Neuronal stem cell (in vitro differentiated cells): Measurements from ENCODE around the gene MACROD2.
A peak's percentile ranks its signal among the peaks of the same experiment; 100 is the strongest.

Experiments used
- DNase-seq: peaks from one replicate; pipeline ENCODE4 v3.0.0-alpha.2; 2013; ENCODE audit warnings: low spot score
- H2AFZ ChIP-seq: one replicate; pipeline ENCODE4 v1.6.1; 2013; ENCODE audit warnings: mild to moderate bottlenecking, low read length, inconsistent platforms
- H2AK5ac ChIP-seq: 2 replicates; pipeline ENCODE4 v1.6.1; 2013; ENCODE audit warnings: low read depth, mild to moderate bottlenecking, inconsistent platforms, low read length, moderate library complexity, mixed read lengths
- H2BK120ac ChIP-seq: 2 replicates; pipeline ENCODE4 v1.6.1; 2013; ENCODE audit warnings: low read depth, mild to moderate bottlenecking, inconsistent platforms, low read length, moderate library complexity, mixed read lengths
- H2BK12ac ChIP-seq: one replicate; pipeline ENCODE4 v1.6.1; 2013; ENCODE audit warnings: low read length, inconsistent platforms
- H2BK15ac ChIP-seq: 2 replicates; pipeline ENCODE4 v1.6.1; 2013; ENCODE audit warnings: mild to moderate bottlenecking, low read length, inconsistent platforms, mixed read lengths
- H2BK5ac ChIP-seq: one replicate; pipeline ENCODE4 v1.6.1; 2013; ENCODE audit warnings: inconsistent platforms, mild to moderate bottlenecking, low read length, moderate library complexity
- H3K14ac ChIP-seq: one replicate; pipeline ENCODE4 v1.6.1; 2013; ENCODE audit warnings: low read length, inconsistent platforms
- H3K18ac ChIP-seq: 2 replicates; pipeline ENCODE4 v1.6.1; 2013; ENCODE audit warnings: low read length, inconsistent platforms
- H3K23ac ChIP-seq: 2 replicates; pipeline ENCODE4 v1.6.1; 2013; ENCODE audit warnings: low read depth, mild to moderate bottlenecking, mixed read lengths, low read length, inconsistent platforms; ENCODE audit not compliant: poor library complexity
- H3K27ac ChIP-seq: replicated peaks from 3 replicates; pipeline ENCODE4 v1.5.1; 2013; ENCODE audit warnings: low read length, inconsistent platforms
- H3K27me3 ChIP-seq, 3 experiments: 2 replicates each; pipeline ENCODE4 v1.6.1; 2013; ENCODE audit warnings: low read length in 3 of 3, mild to moderate bottlenecking in 2 of 3, inconsistent platforms in 1 of 3, low read depth in 1 of 3, mixed read lengths in 1 of 3, moderate library complexity in 1 of 3; ENCODE audit not compliant: control insufficient read depth in 3 of 3, insufficient read depth in 3 of 3
- H3K36me3 ChIP-seq, 2 donors: replicated peaks in 1 of 2; 2 replicates each; pipeline ENCODE4 v1.6.1; 2013; ENCODE audit warnings: low read length in 2 of 2; ENCODE audit not compliant: control insufficient read depth in 2 of 2, insufficient read depth in 2 of 2
- H3K4ac ChIP-seq: 2 replicates; pipeline ENCODE4 v1.6.1; 2013; ENCODE audit warnings: inconsistent platforms, mild to moderate bottlenecking, low read length, moderate library complexity
- H3K4me1 ChIP-seq, 2 donors: 1 replicate in 1 of 2; 2 replicates in 1 of 2; pipeline ENCODE4 v1.6.1; 2013; ENCODE audit warnings: low read length in 2 of 2, low read depth in 1 of 2; ENCODE audit not compliant: control insufficient read depth in 2 of 2, insufficient read depth in 1 of 2
- H3K4me2 ChIP-seq: one replicate; pipeline ENCODE4 v1.6.1; 2013; ENCODE audit warnings: mild to moderate bottlenecking, low read length, inconsistent platforms; ENCODE audit not compliant: insufficient read depth, poor library complexity, severe bottlenecking
- H3K4me3 ChIP-seq, 2 donors: 2 replicates each; pipeline ENCODE4 v1.5.1; 2013; ENCODE audit warnings: low read length in 2 of 2, mild to moderate bottlenecking in 2 of 2, inconsistent platforms in 1 of 2, moderate library complexity in 1 of 2
- H3K79me1 ChIP-seq: one replicate; pipeline ENCODE4 v1.6.1; 2013; ENCODE audit warnings: low read depth, mild to moderate bottlenecking, inconsistent platforms, low read length, moderate library complexity
- H3K9ac ChIP-seq: one replicate; pipeline ENCODE4 v1.6.1; 2013; ENCODE audit warnings: mild to moderate bottlenecking, low read depth, low read length, inconsistent platforms; ENCODE audit not compliant: poor library complexity
- H3K9me3 ChIP-seq, 2 donors: replicated peaks in 1 of 2; 2 replicates each; pipeline versions ENCODE3 to v1.6.1; 2013; ENCODE audit warnings: low read length in 2 of 2, mild to moderate bottlenecking in 2 of 2, inconsistent platforms in 1 of 2, low read depth in 1 of 2, mixed read lengths in 1 of 2, moderate library complexity in 1 of 2; ENCODE audit not compliant: control insufficient read depth in 2 of 2, insufficient read depth in 1 of 2
- H4K8ac ChIP-seq: one replicate; pipeline ENCODE4 v1.6.1; 2013; ENCODE audit warnings: low read depth, mild to moderate bottlenecking, inconsistent platforms, low read length, moderate library complexity
- H4K91ac ChIP-seq: one replicate; pipeline ENCODE4 v1.6.1; 2013; ENCODE audit warnings: low read length, low read depth, mild to moderate bottlenecking, inconsistent platforms; ENCODE audit not compliant: poor library complexity
- WGBS, 2 donors: extraction: QIAGEN DNeasy Blood & Tissue Kit; methylation state at CpG; one replicate each; pipeline ENCODE4 v1.1.7; 2013; ENCODE audit warnings: missing lambda C conversion rate in 2 of 2, mixed read lengths in 1 of 2; ENCODE audit not compliant: insufficient read length in 2 of 2, insufficient replicate concordance in 1 of 2; ENCODE audit errors: extremely low coverage in 2 of 2; 5-methylcytosine and 5-hydroxymethylcytosine counted together

Gene MACROD2

DNA sequence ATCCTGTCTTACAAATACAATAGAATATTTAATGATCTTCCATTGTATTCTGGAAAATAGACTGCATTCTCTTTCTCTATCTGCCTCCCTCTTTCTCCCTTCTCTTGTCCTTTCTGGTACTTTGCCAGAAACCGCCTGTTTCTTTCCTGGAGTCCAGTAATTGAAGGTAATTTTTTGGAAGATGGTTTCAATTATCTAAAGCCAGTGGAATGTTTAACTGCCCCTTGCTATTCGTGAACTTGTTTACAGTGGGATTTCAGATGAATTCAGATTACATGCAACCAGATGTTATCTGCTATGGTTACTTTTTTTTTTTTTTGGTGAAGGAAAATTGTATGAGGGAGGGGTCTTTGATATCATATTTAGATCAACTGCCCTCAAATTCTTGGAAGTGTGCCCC, 997.6 kb downstream of the MACROD2 start:
- H2BK5ac ChIP-seq, result no peak overlapping the region
- no peak overlapping the region for H2AFZ ChIP-seq
- no peak overlapping the region for H3K9ac ChIP-seq
- H2BK12ac ChIP-seq, result no peak overlapping the region
- no CpG with 5 or more reads among the region's 2 CpGs for WGBS, 2 donors
- H3K4me3 ChIP-seq, result no peak overlapping the region
- peaks cover 0 to 14% of the 10 kb centered on the region in 2 donors for H3K9me3 ChIP-seq
- H3K18ac ChIP-seq, result no peak overlapping the region
- H3K4me1 ChIP-seq, result no peaks in the 10 kb centered on the region
- no peak overlapping the region for H3K23ac ChIP-seq
- no peak overlapping the region for H2BK120ac ChIP-seq
- H3K36me3 ChIP-seq, result no peaks in the 10 kb centered on the region
- no peak overlapping the region for H3K14ac ChIP-seq
- no peak overlapping the region for H4K8ac ChIP-seq
- DNase-seq, result no peak
- no peak overlapping the region for H3K4ac ChIP-seq
- no peaks in the 10 kb centered on the region for H3K79me1 ChIP-seq
- H2BK15ac ChIP-seq, result no peak overlapping the region
- H3K4me2 ChIP-seq, result no peak overlapping the region
- H3K27ac ChIP-seq, result no peak overlapping the region
- H3K27me3 ChIP-seq, result no peaks in the 10 kb centered on the region
- no peak overlapping the region for H4K91ac ChIP-seq
- no peak overlapping the region for H2AK5ac ChIP-seq

DNA sequence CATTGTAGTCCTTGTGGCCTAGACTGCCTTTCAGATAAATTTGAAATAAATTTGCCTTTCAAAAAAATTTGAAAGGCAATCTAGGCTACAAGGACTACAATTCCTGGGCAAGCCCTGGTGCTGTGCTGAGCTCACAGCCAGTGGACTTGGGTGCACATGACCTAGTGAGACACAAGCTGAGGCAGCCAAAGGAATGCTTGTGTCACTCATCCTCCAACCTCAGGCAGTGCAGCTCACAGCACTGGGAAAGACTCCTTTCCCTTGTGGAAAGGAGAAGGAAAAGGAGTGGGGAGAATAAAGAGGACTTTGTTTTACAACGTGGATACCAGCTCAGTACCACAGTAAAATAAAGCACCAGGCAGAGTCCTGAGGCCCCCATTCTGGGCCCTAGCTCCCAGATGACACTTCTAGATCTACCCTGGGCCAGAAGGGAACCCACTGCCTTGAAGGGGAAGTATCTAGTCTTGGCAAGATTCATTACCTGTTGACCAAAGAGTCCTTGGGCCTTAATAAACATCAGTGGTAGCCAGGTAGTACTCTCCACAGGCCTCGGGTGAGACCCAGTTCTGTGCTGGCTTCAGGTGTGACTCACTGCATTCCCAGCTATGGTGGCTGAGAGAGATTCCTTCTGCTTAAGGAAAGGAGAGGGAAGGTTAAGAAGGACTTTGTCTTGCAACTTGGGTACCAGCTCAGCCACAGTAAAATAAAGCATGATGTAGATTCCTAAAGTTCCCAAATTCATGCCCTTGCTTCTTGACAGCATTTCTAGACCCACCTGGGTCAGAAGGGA, 1001.8 kb downstream of the MACROD2 start:
- no peak overlapping the region for H3K27ac ChIP-seq
- H4K8ac ChIP-seq, result no peak overlapping the region
- H2BK15ac ChIP-seq, result no peak overlapping the region
- H3K23ac ChIP-seq, result no peak overlapping the region
- H2BK5ac ChIP-seq, result no peak overlapping the region
- no peak overlapping the region for H3K4ac ChIP-seq
- no peak overlapping the region for H2BK12ac ChIP-seq
- no peak overlapping the region for H3K18ac ChIP-seq
- no peaks in the 10 kb centered on the region for H3K4me1 ChIP-seq
- peaks cover 0 to 24% of the 10 kb centered on the region in 2 donors for H3K9me3 ChIP-seq
- H3K79me1 ChIP-seq, result no peaks in the 10 kb centered on the region
- no peaks in the 10 kb centered on the region for H3K36me3 ChIP-seq
- H3K9ac ChIP-seq, result no peak overlapping the region
- H3K4me2 ChIP-seq, result no peak overlapping the region
- H4K91ac ChIP-seq, result no peak overlapping the region
- peak overlapping the region in 1 of 2 donors; percentile 34 for H3K4me3 ChIP-seq
- WGBS, 2 donors, result no CpG with 5 or more reads among the region's 2 CpGs
- no peak overlapping the region for H3K14ac ChIP-seq
- no peak overlapping the region for H2AFZ ChIP-seq
- no peak overlapping the region for H2BK120ac ChIP-seq
- H3K27me3 ChIP-seq, result no peaks in the 10 kb centered on the region
- DNase-seq, result no peak
- no peak overlapping the region for H2AK5ac ChIP-seq

DNA sequence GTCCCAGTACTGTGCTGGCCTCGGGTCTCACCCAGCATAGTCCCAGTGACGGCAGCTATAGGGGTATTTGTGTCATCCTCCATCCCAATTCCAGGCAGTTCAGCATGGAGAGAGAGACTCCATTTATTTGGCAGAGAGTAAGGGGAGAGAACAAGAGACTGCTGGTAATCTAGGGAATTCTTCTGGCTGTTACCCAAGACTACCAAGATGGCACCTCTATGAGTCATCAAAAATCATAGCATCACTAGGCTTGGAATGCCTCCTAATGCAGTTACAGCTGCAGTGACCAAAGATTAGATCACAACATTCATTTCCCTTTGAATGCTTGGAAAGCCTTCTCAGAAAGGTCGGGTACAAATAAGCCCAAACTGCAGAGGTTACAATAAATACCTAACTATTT, 1002.5 kb downstream of the MACROD2 start:
- no peak for DNase-seq
- no CpG with 5 or more reads among the region's 3 CpGs for WGBS, 2 donors

GRCh38 chr20:15005300-15005986, 1010.1 kb downstream of the MACROD2 start:
- Histone ChIP-seq H4K91ac (no peak overlapping the region), H3K9me3 (no peaks in the 10 kb centered on the region), H3K4me1 (no peaks in the 10 kb centered on the region), H3K18ac (no peak overlapping the region), H3K14ac (no peak overlapping the region), H3K4ac (no peak overlapping the region), H2BK15ac (no peak overlapping the region), H2AFZ (no peak overlapping the region), H3K27me3 (no peaks in the 10 kb centered on the region), H3K4me2 (no peak overlapping the region), H3K4me3 (no peak overlapping the region), H3K9ac (no peak overlapping the region), H2BK5ac (no peak overlapping the region), H2AK5ac (no peak overlapping the region), H3K36me3 (no peaks in the 10 kb centered on the region), H3K23ac (no peak overlapping the region), H2BK120ac (no peak overlapping the region), H3K79me1 (no peaks in the 10 kb centered on the region), H3K27ac (no peak overlapping the region), H4K8ac (no peak overlapping the region), H2BK12ac (no peak overlapping the region)
- WGBS, 2 donors, result no CpG with 5 or more reads among the region's 4 CpGs
- no peak for DNase-seq

More for the DNA sequence above, 1002.5 kb downstream of the MACROD2 start:
- H4K91ac ChIP-seq, result no peak overlapping the region
- no peaks in the 10 kb centered on the region for H3K4me1 ChIP-seq
- H2BK15ac ChIP-seq, result no peak overlapping the region
- H3K9ac ChIP-seq, result no peak overlapping the region
- no peak overlapping the region for H3K4me2 ChIP-seq
- H4K8ac ChIP-seq, result no peak overlapping the region
- no peak overlapping the region for H3K14ac ChIP-seq
- H3K27me3 ChIP-seq, result no peaks in the 10 kb centered on the region
- no peak overlapping the region for H3K4ac ChIP-seq
- no peak overlapping the region for H3K23ac ChIP-seq
- H2AK5ac ChIP-seq, result no peak overlapping the region
- H2BK5ac ChIP-seq, result no peak overlapping the region
- H3K9me3 ChIP-seq, result peaks cover 0 to 24% of the 10 kb centered on the region in 2 donors
- no peak overlapping the region for H3K18ac ChIP-seq
- H2BK120ac ChIP-seq, result no peak overlapping the region
- no peaks in the 10 kb centered on the region for H3K36me3 ChIP-seq
- H3K79me1 ChIP-seq, result no peaks in the 10 kb centered on the region
- no peak overlapping the region for H3K27ac ChIP-seq
- H3K4me3 ChIP-seq, result peak overlapping the region in 1 of 2 donors; percentile 34
- no peak overlapping the region for H2AFZ ChIP-seq
- H2BK12ac ChIP-seq, result no peak overlapping the region
